Suppressor macrophage treated with lipopolysaccharide for 4 hours (primary cell): ENCODE measurements around the gene CACTIN.
"Not testable (repeated sequence)": the region's sequence is repeated elsewhere in the genome, so short reads cannot be mapped to it uniquely, and the experiment has no call there.

Experiments
- DNase-seq: peaks from one replicate; pipeline ENCODE4 v3.0.0-alpha.2; 2020

The CACTIN gene

DNA sequence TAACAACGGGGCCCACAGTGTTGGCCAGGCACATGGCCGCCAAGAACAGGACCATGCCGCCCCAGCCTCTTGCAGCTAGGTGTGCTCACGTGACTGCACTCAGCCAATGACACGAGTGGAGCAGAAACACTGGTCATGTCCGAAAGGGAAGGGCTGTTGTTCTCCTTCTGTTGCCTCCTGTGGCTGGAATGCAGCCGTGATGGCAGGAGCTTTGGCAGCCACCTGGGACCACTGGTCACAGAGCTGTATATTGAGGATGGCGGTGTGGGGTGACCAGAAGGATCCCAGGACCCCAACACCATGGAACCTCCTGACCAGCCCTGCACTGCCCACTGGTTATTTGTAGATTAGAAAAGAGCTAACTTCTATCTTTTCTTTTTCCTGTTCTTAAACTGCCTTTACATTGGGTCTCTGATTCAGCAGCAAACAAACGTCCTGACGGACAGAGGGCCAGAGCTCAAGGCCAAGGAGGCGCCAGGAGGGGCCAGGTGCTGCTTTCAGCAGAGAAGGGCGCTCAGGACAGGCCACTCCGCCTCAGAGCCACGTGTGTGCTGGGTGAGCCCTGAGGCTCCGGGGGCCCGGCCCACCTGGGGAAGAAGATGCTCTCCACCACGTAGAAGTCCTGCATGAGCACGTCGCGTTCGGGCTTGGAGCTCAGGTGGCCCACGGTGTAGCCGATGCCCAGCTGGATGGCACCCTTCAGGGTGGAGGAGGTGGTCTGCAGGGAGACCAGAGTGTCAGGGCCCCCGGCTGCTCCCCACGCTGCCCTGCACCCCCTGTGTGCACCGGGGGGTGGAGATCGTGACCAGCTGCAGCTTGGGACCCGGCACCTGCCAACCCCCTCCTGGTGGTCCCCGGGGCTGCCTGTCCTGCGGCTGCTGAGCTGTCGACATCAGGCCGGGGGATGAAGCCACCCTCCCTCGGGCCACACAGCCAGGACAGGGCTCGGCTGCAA is 35.0 kb upstream of the CACTIN start:
- no peak for DNase-seq

DNA sequence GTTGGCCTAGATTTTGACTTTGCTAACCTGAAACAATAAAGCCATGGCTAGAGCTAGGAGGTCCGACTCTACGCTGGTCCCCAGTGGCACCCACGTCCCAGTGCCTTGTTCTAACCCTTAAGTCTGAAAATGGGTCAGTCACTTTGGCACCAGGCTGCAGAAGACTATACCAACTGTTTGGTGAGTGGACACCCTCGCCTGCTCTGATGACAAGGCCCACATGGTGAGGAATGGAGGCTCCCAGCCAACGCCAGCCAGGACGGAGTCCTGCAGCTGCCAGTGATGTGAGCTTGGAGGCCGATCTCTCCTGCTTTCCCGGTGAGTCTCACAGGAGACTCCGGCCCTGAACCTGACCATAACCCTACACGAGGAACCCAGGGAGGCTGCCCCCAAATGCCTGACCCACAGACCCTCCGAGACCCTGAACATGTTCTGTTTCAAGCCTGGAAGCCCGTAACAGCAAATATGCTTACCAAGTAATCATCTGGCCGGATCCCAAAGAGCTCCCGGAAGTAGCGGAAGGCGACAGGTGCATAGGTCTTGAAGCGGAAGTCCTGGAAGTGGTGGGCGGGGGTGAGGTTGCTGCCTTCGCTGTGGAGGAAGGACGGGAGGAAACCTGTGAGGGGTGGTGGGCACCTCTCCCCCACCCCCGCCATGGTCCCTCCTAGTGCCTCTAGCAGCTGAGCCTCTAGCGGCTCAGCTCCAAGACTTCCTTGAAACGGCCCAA is 34.1 kb upstream of the CACTIN start:
- no peak for DNase-seq

DNA sequence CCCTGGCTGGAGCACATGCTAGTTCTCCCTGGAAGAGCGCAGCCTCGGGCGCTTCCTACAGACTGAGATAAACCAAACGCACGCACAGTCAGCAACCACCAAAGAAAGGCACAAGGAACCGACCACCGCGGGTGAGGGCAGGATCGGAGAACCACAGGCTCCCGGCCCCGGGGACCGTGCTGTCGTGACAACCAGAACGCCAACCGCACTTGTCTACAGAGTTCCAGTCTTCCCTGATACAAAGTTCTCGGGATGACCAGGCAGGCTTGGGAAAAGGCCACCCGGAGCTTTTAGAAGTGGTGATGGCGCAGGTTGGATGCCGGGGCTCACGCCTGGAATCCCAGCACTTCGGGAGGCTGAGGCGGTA is 33.1 kb upstream of the CACTIN start:
- DNase-seq = no peak

DNA sequence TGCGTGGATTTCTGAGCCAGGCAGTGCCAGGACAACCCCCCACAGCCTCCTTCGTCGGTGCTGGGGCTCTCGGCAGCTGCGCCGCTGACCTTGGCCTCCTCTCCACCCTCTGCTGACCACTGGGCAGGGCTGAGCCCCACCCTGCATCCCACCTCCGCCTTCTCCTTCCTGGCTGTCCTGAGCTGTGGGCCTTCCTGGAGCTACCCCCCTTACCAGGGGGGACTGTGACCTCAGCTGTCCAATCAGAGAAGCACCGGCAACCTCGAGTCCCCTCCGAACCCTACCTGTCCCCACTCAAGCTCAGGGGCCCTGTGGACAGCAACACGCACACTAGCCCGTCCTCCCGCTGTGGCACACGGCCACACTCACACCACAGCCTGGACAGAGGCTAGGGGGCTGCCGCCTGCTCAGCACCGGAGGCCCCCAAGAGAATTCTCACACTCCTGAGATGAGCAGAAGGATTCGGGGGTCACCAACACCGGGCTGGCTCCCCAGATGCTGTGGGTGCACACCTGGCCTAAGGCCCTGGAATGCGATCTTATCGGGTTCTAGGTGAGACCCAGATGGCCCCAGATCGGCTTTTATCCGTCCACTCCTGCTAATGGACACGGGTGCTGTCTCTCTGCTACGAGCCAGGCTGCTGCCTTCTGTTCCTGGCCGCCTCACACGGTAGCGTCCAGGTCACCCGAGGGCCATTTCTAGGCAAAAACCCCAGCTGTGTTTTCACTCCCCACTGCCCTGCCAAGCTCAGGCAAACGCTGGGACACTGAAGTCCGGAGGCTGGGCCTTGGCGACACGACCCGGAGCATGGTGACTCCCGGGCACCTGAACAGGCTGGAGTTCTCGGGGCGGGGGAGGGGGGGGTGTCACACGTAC is 32.5 kb upstream of the CACTIN start:
- DNase-seq = no peak

DNA sequence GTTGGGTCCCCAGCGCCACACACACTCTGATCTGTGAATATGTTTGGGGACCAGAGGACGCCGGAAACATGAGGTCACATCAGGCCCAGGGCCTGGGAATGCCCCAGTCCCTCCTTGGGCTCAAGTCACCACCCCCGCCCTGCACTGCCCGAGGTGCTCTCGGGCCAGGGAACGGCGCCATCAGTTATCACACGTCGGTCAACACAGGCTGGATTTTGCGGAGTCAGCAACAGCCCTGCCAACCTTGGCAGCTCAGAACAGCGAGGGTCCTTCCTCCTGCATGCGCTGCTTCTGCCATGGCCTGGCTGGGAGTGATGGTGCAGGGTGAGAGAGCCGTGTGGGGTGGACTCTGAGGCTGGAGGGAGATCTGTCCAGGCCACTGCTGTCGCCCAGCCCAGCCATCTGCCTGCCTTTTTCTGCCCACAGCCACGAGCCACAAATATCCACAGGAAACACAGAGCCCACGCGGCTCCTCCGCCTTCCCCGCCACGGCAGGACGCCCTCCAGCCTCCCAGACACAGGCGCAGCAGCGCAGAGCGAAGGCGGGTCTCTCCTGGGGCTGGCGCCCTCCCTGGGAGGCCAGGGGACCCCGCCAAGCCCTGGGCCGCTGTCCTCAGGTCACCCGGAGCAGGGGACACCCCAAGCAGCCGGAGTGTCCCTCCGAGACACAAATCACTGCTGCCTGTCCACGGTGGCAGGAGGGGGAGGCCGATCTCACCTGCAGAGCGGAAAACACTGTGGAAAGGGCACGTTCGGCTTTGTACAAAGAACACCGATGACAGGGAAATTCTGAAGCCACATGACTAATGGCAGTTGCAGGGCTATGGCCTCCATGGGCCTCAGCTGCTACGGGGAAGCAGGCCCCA is 31.6 kb upstream of the CACTIN start:
- DNase-seq = no peak

DNA sequence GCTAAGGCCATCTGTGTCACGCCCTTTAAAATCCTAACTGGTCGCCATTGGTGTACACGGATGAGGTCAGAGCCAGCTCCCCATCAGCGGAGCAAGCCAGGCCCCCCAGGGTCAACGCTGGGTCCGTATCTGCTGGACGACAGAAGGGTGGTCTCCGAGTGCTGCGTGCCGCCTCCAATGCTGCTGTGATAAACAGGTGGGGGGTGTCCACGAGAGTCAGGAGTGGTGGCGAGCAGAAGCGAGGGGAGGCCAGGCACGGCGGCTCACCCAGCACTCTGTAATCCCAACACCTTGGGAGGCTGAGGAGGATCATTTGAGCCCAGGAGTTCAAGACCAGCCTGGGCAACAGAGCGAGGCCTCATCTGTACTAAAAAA is 30.8 kb upstream of the CACTIN start:
- DNase-seq = no peak

DNA sequence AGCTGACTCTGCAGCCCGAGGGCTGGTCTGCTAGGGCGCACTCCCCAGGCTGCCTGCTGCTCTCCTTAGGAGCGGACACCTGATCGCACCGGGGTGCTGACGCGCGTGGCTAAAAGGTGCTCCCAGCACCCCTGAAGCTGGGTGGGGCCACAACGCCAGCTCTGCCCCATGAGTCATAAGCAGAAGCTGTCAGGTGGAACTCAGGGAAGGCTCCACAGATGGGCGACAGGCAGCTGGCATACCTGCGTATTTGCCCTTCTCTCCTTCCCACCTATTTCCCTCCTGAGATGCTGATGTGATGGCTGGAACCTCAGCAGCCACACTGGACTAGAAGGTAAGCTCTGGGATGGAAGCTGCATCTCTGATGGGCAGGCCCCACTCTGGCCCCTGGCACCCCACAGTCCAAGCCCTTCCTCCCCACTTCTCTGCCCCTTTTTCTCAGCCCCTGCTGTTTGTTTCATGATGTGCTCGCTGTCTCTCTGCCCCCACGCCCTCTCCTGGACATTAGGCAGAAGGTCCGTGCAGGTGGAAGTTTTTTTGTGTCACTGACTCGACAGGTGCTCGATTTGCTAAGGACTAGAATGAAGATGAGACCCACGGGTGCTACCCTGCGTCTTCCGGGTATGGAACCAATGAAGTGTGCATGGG is 30.3 kb upstream of the CACTIN start:
- DNase-seq = no peak

DNA sequence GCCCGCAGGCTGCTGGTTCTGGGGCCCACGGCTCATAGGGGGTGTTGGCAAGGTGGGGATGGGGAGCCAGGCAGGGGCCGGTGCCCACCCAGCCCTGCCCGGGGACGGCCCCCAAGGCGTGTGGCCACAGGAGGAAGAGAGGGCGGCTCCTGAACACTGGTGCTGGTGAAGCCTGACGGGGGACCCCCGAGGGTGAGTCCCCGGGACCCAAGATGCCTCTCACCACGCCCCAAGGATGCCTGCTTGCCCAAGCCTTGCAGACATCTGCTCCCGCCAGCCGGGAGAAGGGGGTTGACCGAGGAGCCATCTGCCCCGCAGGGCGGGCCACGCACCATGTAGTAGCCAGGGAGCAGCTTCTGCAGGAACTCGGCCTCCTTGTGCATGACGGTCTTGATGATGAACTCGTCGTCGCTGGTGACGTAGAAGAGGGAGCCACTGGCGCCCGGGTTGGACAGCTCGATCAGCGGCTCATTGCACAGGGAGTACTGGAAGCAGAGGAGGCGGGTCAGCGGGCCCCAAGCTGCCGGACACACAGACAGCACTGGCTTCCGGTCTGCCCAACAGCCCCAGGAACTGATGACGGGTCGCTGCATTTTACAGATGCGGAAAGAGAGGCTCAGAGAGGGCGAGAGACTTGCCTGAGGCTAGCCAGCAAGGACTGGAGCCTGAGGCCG is 29.6 kb upstream of the CACTIN start:
- no peak for DNase-seq

DNA sequence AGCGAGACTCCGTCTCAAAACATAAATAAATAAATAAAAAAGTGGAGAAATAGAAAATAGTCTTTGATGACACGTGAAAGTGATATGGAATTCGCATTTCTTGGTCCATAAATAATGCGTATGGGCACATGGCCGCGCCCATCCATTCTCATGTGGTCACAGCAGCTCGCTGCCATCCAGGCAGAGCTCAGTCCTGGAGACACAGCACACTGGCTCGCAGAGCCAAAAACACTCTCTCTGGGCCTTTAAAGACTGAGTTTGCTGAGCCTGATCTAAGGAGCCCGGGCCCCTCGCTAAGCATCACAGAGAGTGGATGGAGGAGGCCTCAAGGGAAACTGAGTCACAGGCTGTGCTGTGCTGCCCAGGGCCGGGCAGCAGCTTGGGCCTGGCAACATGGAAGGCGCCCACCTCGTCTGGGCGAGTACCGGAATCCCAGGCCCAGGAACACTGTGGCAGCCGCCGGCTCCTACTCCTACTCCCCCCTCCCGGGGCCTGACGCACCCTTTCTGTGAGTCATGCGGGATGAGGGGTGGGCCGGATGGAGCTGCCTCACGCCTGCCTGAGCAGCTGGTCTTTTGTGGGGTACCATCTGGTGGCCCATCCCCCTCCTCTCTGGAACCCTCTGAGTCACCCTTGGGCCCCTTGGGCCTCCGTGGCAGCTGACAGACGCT is 28.9 kb upstream of the CACTIN start:
- DNase-seq = no peak

DNA sequence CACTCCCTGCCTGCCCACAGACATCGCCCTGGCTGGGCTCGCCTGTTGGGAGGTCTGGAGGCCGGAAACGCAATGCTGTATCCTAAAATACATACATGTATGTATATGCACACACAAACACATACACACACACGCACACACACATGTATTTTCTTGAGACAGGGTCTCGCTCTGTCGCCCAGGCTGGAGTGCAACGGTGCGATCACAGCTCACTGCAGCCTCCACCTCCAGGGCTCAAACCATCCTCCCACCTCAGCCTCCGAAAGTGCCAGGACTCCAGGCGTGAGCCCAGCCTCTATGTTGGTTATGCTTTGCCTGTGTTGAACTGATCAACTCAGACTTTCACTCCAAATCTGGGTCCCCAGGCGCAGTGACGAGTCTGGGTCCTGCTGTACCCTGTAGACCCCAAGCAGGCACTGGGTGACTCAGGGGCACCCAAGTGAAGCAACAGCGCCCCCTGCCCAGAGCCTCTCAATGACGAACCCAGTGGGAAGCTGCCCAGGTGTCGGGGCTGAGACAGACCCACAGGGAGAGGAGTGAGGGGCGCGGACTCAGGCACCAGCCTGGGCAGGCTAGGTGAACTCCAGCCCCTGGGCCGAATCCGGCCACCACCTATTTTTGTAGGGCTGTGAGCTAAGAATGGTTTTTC is 27.4 kb upstream of the CACTIN start:
- DNase-seq = no peak

DNA sequence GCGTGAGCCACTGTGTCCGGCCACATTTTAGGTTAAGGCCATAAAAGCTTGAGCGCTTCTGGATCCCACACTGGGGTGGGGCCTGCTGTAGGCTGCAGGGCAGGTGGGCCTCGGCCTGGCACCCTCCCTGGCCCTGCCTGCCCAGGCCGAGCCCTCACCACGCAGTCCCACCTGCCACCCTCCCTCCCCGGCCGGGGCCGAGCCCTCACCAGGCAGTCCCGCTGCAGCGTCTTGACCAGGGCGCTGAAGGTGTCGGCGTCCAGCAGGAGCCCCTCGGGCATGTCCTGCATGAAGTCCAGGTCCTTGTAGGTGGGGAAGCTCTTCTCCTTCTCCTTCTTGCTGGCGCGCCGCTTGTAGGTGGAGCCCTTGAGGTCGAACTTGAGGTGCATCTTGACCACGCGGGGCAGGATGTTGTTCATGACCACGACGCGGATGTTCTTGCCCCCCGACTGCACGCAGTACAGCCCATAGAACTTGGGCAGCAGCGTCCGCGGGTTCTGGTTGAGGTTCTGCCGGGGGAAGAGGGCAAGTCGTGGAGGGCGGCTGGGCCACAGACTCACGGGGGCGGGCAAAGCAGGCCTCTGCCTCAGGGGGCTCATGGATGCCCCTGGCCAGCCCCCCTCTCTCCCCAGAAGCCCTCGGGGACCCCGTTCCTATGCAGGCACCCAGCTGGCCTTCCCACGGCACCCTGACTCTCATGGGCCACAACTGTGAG is 26.6 kb upstream of the CACTIN start:
- DNase-seq = no peak

DNA sequence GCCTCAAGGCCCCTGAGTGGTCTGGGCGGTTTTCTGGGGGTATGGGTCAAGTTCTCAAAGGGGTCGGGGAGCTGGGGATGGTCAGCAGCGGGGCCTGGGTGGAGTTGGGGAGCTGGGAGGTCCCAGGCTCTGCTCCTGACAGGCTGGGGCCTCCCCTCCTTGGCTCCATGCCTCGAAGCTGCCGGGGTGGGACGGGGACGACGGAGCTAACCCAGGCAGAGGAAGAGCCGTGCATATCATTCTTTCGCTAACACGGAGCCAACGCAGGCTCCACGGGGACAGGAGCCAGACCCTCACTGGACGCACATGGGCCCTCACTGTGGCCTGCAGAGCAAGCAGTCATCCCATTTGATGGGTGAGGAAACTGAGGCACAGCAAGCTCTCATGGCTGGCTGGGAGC is 25.8 kb upstream of the CACTIN start:
- no peak for DNase-seq

DNA sequence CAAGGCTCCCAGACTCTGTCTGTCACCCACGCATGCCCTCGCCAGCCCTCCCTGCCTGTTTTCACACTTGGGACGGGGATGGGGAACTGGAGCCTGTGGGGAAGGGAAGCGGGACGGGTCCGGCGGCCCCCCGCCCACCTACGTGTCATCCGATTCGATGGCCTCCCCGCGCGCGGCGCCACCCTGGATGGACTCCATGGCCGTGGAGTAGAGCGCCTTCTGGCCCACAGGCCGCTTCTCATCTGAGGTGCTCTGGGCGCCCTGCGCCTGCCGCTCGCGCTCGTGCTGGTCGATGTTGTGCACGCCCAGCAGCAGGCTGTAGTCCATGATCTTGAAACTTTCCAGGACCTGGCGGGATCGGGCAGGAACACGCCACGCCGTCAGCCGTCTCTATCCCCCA is 25.1 kb upstream of the CACTIN start:
- DNase-seq = no peak

DNA sequence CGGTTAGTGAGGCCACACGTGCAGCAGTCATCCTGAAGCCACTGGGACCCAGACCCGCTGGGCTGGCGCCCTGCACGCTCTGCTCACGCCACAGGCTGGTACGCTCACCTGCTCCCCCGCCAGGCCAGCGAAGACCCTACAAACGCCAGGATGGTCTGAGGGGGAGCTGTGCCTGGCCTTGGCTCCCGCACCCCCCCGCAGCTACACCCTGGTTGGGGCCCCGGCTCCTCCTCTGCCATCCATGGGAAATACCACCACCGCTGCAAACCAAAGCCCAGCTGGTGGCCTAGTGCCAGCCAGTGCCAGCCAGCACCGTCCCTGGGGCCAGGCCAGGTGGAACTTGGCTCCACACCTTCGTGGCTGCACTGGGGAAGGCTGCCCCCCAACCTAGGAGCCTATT is 23.3 kb upstream of the CACTIN start:
- no peak for DNase-seq

DNA sequence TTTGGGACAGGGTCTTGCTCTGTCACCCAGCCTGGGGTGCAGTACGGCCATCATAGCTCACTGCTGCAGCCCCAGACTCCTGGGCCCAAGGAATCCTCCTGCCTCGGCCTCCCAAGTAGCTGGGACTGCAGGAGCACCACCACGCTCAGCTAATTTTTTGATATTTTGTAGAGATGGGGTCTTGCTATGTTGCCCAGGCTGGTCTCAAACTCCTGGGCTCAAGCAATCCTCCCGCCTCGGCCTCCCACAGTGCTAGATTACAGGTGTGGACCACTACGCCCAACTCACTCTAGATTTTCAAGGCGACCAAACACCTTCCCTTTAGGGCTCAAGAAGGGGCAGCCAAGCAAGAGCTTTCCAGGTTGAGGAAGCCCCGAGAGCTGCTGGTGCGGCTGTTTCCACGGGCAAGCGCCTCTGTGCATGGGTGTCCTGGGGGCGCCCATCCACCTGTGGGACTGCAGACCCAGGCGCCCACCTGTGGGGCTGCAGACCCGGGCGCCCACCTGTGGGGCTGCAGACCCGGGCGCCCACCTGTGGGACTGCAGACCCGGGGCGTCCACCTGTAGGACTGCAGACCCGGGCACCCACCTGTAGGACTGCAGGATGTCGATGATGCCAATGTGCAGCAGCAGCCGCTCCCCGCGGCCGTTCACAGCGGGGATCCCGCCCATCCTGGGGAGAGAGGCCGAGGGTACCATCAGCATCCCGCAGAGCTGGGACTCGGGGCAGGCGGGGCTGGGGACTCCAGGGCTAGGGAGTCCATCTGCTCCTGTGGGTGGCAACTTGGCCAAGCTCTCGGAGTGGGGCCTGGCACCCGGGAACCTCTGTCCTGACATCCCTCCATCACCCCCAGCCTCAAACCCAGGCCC is 21.7 kb upstream of the CACTIN start:
- DNase-seq = no peak

DNA sequence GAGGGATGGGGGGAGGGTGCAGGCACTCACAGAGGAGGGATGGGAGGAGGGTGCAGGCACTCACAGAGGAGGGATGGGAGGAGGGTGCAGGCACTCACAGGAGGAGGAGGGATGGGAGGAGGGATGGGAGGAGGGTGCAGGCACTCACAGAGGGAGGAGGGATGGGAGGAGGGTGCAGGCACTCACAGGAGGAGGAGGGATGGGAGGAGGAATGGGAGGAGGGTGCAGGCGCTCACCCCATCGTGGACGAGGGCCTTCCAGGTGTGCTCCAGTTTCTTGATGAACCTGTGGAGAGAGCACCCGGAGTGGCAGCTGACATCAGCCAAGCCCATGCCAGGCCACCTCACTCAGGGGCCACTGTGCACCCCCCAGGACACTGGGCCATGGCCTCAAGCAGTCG is 20.5 kb upstream of the CACTIN start:
- DNase-seq = not testable (repeated sequence)

DNA sequence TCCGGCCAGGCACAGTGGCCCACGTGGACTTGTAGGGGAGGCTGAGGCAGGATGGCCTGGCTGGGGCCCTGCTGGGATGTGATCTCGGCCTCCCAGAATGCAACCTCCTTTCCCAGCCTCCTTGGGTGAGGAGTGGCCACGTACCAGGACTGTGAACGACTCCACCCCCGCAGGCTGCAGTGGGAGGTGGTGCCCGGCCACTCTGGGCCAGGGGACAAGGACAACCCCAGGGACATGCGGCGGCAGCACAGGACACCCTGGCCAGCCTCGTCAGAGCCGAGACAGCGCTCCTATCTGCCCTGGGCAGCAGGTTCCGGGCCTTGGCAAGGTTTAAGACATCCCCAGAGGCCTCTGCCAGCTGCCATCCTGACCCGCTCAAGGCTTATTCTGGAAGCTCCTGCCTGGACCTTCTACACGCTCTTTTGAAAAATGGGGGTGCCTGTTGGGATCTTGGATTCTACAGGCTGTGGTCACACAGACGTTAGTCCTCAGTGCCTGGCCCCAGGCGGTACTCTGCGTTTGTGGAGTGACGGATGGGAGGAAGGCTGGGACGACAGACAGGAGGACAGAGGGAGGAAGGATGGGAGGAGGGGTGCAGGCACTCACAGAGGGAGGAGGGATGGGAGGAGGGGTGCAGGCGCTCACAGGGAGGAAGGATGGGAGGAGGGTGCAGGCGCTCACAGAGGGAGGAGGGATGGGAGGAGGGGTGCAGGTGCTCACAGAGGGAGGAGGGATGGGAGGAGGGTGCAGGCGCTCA is 19.9 kb upstream of the CACTIN start:
- DNase-seq = no peak

DNA sequence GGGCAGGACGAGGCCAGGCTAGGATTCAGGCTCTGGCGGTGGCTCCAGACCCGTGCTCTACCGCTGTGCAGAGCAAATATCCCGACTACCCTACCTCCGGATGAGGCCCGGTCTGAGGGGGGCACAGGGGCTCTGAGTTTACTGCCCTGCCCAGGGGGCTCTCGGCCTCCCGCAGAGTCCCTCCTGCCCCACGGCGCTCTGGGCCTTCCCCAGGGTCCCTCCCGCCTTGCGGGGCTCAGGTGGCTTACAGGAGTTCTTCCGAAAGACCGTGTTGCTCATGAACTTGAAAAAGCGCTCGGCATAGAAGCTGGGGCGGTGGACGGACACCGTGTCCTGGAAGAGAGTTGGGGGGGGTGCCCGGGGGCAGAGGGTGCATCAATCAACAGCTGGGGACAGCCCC is 19.1 kb upstream of the CACTIN start:
- DNase-seq = no peak
